ENCODE results near the gene STPG1.

STPG1 gene

GRCh38 chr1:24364975-24365678, 48.5 kb downstream of the STPG1 start:
- DNase-seq: no peak

DNA sequence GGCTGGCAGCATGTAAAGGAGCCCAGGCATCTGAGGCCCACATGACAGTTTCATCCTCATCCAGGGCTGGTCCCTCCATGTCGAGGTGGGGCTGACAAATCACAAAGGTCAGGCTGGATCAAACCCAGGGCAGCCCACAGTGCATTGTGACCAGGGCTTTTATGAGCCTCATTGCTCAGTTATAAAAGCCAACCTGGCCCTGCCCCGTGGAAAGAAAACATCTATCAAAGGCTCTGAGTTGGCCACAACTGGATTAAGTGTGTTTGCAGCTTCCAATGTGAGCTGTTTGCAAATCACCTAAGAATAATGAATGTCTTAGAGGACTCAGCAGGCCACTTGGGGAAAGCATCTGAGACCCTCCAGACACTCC, 49.0 kb downstream of the STPG1 start:
- DNase-seq: no peak

DNA sequence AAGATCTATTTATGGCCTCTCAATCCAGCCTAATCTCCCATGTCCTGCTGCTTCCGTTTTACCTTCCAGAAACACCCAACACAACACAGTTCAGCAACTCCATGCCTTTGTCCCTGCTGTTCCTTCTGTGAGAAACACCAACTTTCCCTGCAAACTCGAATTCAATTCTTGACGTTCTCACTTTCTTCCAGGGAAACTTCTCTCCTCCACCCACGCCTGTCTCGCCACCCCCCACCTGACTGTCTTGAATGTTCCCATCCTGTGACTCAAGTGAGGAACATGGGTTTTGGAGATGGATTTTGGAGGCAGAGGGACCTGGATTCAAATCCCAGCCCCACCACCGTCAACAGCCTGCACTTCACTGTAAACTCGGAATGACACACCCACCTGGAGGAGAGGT, 49.6 kb downstream of the STPG1 start:
- DNase-seq: no peak

DNA sequence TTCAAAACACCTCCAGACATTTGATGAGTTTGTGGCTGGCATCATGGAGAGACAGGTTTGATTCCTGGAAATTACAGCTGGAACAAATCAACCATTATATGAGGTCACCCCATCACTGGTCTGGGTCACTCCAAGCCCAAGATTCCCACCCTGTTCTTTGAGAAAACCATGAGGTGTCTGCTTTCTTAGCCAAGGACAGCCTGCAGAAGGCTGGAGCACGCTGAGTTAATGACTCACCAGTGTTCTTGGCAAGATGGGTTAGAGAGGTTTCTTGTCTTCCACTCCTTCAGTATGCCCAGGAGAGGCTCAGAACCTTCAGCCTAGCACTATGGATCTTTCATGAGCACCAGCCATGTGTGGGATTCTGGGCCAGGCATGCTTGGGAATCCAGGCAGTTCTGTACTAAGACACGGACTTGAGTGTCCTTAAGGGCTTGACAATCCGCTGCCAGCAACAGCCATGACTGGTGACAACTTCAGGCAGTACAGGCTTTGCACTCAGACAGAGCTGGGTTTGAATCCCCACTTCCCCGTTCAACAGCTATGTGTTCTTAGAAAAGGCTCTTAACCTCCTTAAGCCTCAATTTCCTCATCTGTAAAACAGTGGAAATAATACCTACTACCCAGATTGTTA, 50.5 kb downstream of the STPG1 start:
- DNase-seq: no peak

GRCh38 chr1:24362396-24362795, 51.2 kb downstream of the STPG1 start:
- no peak for DNase-seq

DNA sequence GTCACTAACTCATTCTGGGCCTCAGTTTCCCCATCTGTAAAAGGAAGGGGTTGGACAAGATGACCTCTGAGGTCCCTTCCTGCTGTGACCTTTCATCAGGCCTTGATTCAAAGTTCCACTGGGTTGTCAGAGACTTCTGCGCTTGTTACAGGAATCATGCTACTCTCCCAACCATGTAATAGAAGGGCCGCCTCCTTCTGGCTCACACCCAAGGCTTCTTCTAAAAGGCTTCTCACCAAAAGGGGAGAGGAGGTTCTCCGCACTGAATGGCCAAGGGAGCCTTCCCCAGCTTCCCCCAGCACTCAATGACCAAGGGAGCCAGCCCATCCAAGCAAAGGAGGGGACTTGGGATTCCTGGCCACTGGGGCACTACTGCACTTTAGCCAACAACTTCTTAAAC, 51.8 kb downstream of the STPG1 start:
- DNase-seq: no peak

- DNase-seq: no peak
Observed at GRCh38 chr1:24360681-24361080, 52.9 kb downstream of the STPG1 start.

DNA sequence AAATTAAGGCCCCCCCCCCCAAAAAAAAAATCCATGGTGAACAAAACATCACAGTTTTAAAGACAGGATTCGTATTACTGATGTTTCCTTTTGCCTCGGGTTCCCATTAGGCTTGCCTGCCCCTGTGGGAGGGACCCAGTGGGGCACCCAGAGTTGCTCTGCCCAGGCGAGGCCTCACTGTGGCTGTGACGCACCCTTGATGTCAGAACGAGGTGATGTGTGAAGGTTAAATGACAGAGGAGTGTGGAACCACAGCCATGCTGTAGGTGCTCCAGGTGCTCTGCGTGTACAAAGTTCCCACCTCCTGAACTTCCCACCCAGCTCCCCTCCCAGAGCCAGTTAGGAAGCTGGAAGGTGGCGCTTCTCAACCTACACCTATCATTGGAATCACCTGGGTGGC, 56.5 kb downstream of the STPG1 start:
- no peak for DNase-seq

DNA sequence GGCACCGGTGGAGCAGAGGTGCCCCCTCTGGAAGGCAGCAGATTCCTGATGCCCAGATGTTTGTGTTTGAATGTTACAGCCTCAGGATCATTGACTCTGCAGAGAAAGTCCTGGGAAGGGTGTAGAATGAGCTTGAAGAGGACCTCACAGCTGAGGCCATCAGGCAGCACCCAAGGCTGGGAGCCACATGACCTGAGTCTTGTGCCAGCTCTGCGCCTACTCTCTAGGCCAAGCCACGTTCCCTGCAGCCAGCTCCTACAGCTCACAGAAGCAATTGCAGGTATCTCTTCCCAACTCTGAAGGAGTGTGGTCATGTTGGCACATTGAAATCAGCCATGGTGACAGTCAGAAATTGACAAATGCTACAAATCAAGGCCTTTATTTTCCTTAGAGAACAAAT, 58.1 kb downstream of the STPG1 start:
- no peak for DNase-seq

DNA sequence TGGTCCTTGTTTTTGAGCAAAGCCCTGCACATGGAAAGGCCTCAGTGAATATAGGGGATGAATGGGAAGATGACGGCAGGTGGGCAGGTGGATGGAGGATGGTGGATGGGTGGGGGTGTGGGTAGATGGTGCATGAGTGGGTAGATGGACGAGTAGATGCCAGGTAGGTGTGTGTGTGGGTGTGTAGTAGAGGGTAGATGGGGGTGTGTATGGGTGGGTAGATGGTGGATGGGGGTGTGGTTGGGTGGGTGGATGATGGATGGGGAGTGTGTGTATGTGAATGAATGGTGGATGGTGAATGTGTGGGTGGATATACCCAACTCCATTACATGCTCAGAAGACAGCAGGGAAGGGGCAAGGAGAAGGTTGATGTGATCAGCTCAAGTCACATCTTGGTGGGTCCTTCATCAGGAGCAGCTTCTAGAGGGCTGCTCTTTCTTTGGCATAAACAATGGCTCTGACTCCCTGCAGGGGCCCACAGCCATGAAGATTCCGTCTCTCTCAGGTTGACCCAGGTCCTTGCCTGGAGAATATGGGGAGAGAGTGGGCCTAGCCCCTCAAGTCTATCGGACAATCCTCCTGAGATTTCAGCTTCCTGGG, 60.2 kb downstream of the STPG1 start:
- no peak for DNase-seq

DNA sequence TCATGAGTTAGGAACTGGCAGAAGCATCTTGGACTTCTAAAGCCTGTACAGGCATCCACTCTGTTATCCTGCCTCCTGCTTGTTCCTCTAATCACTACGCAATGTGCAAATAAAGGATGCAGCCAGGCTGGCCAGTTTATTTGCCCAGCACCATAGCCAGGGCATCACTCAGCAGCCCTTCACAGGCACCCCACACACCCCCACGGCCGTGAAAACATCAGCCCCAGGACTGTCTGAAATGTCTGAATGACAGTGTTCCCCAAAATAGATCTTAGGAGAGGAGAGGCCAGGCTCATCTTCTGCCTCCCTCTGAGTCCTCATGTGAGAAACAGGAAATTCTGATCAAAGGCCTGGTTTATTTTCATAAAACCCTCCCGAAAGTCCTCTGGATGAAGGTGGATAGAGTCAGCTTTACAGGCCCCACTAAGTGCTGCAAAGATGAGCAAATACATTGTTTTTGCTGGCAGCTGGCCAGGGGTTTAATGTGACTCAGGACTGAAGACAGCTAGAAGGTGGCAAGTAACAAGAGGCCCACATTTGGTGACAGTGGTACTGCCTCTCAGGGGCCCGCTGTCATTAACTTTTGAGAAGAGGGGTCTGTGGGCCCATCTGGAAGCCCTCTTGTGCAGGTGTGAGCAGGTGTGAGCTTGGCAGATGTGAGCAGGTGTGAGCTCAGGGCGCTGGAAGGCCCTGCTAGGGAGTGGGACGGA, 61.5 kb downstream of the STPG1 start:
- no peak for DNase-seq

DNA sequence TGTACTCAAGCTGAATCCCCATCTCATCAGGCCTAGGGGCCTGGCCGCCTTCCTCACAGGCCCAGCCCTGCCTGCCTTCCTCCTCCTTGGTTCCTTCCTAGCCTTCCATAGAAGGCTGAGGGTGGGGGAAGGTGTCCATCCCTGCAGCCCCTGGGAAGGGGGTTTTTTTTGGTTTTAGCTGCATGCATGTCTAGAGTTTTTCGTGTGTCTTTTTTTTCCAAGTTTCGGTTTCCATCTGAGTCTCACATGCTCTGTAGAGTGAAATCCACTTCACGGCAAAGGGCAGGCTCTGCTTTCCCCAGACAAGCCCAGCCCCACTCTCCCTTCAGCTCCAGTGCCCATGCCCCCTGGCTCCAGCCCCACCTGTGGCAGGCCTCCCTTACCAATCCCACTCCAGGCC, 62.3 kb downstream of the STPG1 start:
- DNase-seq: no peak

- no peak for DNase-seq
Observed at GRCh38 chr1:24349891-24350290, 63.7 kb downstream of the STPG1 start.

GRCh38 chr1:24348196-24348595, 65.4 kb downstream of the STPG1 start:
- DNase-seq: no peak

DNA sequence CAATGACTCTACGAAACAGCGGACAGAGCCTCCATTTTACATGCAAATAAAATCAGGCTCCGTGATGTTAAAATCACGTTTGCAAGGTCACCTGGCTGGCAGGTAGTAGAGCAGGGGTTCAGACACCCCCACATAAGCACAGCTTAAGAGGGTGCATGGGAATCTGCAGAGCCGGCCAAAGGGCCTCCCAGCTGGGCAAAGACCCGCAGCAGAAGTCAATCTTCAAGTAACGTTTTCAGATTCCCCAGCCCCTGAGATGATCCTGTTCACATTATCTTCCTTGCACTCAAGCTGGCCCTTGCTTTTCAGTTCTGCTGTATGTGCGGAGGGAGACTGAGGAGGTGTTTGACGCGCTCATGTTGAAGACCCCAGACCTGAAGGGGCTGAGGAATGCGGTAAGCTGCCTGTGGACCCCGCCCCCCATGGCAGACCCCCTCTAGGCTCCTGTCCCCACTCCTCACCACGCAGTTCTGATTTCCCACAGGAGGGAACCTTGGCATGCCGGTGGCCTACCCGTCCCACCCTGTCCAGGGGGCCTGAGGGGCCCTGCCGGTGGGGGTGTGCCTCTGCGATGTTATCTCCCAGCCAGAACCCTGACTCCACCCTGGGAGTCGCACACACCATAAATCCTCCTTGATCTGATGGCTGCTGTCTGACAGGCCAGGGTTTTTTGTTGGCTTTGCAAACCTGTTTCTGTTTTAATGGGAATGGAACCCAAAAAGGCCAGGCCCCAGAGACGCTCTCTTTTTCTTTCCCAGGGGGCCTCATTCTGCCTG, 66.2 kb downstream of the STPG1 start:
- DNase-seq: no peak

DNA sequence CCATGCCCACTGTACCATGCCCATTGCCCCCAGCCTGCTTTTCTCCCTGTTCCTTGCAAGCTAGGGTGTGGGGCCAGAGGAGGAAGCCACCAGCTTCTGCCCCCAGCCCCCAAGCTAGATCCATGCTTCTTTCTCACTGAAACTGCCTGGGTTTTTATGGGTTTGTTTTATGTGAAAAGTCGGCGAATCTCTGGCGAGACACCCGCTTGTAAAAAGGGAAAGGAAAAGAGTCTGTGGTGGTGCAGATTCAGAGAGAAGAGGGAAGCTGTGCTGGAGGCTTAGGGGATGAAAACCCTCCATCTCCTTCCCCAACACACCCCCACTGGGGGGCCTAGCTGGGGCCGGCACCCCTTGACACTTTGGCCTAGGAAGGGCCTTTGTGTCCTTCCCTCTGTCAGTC, 68.2 kb downstream of the STPG1 start:
- DNase-seq: no peak

DNA sequence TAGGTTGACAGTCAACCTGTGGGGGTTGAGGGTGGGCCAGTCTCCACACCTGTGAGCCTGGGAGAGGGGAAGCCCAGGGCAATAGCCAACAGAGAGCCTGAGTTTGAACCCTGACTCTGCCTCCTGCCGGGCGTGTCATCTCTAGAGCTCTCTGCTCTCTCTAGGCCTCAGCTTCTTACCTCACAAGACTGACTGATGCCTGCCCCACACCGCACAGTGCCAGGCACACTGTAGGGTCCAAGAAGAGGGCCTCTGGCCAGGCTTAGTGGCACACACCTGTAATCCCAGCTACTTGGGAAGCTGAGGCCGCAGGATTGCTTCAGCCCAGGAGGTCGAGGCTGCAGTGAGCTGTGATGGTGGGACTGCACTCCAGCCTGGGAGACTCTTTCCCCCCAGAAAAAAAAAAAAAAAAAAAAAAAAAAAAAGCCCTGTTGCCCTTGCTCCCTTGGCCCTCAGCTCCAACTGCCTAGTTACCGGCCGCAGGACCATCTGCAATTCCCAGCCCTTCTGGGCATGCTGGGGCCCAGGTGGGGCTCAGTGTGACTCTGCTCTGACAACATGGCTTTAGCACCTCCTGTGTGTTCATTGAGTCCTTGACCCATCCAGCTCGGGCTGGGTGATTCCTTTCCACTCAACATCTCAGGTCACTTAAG, 69.4 kb downstream of the STPG1 start:
- DNase-seq: no peak

DNA sequence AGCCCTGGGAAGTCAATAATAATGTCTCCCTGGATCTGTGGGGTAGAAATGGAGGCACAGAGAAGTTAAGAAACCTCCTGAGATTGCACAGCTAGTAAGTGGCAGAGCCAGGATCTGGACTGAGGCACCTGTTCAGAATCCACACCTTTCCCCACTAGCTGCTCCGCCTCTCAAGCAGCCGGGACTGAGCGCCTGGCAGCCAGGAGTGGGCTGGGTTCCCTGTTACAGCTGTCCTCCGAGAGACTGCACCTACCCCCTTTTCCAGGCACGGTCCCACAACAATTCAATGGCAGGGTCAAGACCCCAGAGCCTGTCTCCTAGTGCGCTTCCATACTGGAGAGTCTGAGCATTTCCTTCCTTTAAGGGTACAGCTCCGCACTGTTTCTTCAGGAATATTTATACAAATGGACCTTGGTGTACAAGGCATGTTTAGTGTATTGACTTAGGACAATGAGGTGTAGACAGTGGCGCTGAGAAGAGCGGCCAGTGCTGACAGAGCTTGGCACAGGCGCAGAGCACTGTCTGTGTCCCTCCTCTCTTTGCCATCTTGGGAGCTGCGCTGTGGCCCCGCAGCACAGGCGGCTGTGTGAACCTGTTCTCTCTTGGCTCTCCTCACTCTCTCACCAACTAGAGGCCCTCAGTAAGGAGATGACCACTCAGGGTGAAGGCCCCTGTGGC, 70.0 kb downstream of the STPG1 start:
- DNase-seq: no peak

GRCh38 chr1:24341260-24341659, 72.3 kb downstream of the STPG1 start:
- no peak for DNase-seq

GRCh38 chr1:24340770-24341169, 72.8 kb downstream of the STPG1 start:
- DNase-seq: no peak

DNA sequence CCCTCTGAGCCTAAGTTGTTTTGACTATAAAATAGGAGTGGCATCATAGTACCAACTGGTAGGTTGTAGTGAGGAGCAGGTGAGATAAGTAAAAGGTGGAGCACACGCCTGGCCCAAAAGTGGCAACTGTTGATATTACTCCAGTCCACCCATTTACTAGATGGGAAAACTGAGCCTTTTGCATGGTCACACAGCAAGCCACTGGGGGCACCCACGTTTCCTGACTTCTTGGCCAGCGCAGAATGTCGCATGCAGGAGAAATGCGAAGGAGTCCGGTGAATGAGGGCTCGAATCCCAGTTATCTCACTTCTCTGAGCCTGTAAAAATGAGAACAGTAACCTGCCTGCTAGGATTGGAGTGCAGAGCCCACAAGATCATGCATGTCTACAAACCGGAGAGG, 73.6 kb downstream of the STPG1 start:
- no peak for DNase-seq

DNA sequence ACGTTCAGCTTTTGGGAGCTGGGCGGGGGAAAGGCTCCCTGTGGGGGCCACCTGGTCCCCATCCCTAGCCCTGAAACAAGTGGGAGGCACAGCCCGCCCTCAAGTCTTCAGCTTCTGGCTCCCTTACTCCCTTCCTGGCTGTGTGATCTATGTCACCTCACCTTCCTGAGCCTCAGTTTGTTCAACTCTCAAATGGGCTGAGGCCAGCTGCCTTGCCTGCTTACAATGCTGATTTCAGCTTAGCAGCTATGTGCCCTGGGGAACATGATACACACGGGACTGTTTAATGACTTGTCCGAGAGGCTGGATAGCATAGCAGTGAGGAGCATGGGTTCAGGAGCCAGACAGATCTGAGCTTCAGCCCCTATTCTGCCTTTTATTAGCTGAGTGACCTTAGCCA, 75.1 kb downstream of the STPG1 start:
- no peak for DNase-seq

Data from activated T-cell treated with anti-CD3 and anti-CD28 coated beads, Interleukin-2, amount 50 U/mL, for 1 hour (primary cell).